Bronchial epithelial cell (primary cell): ENCODE measurements around the gene AMELY. TPM values are rescaled to one million over a fixed set of nuclear protein-coding genes. Genes with fewer than 3 reads are reported as not detected.

Experiments used
- DNase-seq: peaks from one replicate; pipeline ENCODE4 v3.0.0-alpha.2; 2010; ENCODE audit warnings: low read depth
- FAIRE-seq: peaks from 2 replicates; lab custom pipeline; 2011; peaks lifted over from hg19 to GRCh38; lab: Jason Lieb, UNC
- H3K27me3 ChIP-seq: 2 replicates; pipeline ENCODE4 v1.5.1; 2011; ENCODE audit warnings: low read length; ENCODE audit not compliant: control insufficient read depth, insufficient read depth
- H3K36me3 ChIP-seq: 2 replicates; pipeline ENCODE4 v1.5.1; 2011; ENCODE audit warnings: low read length; ENCODE audit not compliant: control insufficient read depth, insufficient read depth
- H3K4me3 ChIP-seq: 2 replicates; pipeline ENCODE4 v1.5.1; 2011; ENCODE audit warnings: mild to moderate bottlenecking, low read depth, low read length, control low read depth
- total RNA-seq: library from RNA; depleted of rRNA; stranded (reverse); fragments of >200 nt; gene quantifications from 2 replicates; pipeline ENCODE4 v1.2.1, GENCODE V29; 2014
- TF ChIP-seq, protein P1 (sequence below): IDR thresholded peaks from 2 replicates; pipeline ENCODE4 v1.5.1; 2011; ENCODE audit warnings: mild to moderate bottlenecking, moderate library complexity, low read length, control low read depth, inconsistent platforms; ENCODE audit not compliant: insufficient read depth, severe bottlenecking

AMELY gene, protein sequence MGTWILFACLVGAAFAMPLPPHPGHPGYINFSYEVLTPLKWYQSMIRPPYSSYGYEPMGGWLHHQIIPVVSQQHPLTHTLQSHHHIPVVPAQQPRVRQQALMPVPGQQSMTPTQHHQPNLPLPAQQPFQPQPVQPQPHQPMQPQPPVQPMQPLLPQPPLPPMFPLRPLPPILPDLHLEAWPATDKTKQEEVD
- total RNA-seq = not detected in 2 replicates

DNA sequence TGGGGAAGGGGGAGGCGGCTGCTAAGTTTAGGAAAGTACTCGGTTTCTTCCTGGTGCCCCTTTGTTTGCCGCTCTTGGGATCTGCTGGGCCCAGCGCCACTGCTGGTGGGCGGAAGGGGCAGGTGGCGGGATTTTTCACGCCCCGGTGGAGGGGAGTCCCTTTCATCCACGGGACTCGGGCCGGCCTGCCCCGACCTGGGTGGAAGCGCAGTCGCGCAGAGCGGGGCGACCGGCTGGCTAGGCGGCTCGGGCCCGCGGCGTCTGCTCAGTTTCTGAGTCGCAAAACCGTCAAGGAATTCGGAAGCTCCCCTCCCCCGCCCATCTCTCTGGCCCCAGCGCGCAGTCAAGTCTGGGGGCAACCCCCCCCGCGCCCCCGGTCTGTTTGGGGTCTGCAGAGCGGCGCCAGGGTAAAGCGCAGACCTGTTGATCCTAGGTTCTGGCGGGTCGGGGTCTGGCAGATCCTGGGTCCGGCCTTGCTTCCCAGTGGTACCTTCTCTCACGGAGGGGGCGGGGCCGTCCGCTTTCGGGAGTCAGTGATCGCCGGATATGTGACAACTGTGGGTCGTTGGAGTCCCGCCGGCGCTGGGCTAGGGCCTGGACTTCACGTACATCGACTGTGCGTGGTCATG lies at the start of gene AMELY:
AMELY (minus strand) TSS at position 500 of the 629 bp plus-strand sequence. CDS start 39,144 bp downstream, outside the sequence.
- FAIRE-seq = no peak
- H3K27me3 ChIP-seq = no peaks in the 10 kb centered on the region
- H3K4me3 ChIP-seq = peak within 1 kb of the TSS; percentile 61
- DNase-seq = no peak
- TF ChIP-seq, protein P1, sequence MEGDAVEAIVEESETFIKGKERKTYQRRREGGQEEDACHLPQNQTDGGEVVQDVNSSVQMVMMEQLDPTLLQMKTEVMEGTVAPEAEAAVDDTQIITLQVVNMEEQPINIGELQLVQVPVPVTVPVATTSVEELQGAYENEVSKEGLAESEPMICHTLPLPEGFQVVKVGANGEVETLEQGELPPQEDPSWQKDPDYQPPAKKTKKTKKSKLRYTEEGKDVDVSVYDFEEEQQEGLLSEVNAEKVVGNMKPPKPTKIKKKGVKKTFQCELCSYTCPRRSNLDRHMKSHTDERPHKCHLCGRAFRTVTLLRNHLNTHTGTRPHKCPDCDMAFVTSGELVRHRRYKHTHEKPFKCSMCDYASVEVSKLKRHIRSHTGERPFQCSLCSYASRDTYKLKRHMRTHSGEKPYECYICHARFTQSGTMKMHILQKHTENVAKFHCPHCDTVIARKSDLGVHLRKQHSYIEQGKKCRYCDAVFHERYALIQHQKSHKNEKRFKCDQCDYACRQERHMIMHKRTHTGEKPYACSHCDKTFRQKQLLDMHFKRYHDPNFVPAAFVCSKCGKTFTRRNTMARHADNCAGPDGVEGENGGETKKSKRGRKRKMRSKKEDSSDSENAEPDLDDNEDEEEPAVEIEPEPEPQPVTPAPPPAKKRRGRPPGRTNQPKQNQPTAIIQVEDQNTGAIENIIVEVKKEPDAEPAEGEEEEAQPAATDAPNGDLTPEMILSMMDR = no peak
- H3K36me3 ChIP-seq = no peaks in the 10 kb centered on the region

DNA sequence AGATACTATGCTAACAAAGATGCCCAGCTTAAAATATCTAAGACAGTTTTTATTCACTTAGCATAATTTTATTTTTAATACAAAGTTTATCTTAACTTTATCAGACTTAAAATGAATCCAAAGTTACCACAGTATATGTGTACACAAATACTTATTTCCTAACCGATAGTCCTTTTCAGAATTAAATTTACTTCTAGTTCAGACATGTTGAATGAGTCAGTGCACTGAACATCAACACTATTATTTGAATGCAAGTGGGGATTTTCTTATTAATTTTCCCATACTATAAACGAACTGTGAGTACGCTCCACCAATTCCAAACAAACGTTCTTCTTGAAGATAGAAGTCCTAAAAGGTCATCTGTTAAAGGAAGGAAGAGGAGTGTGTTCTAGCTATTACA lies 38.4 kb upstream of the AMELY start:
- no peak for FAIRE-seq
- DNase-seq = peak; percentile 76
- no peak overlapping the region for H3K4me3 ChIP-seq
- TF ChIP-seq, protein P1 = no peak
- no peaks in the 10 kb centered on the region for H3K36me3 ChIP-seq
- no peaks in the 10 kb centered on the region for H3K27me3 ChIP-seq

- FAIRE-seq = no peak
- Histone ChIP-seq H3K4me3 (no peak overlapping the region), H3K27me3 (no peaks in the 10 kb centered on the region), H3K36me3 (no peaks in the 10 kb centered on the region)
- TF ChIP-seq, protein P1 = no peak
- DNase-seq = no peak
These were observed 36.8 kb upstream of the AMELY start for GRCh38 chrY:6948378-6948777.

- peak; percentile 9 for DNase-seq
- Histone ChIP-seq H3K36me3 (no peaks in the 10 kb centered on the region), H3K4me3 (no peak overlapping the region), H3K27me3 (no peaks in the 10 kb centered on the region)
- TF ChIP-seq, protein P1 = peak; percentile 17
- FAIRE-seq = no peak
These were observed 36.1 kb upstream of the AMELY start for GRCh38 chrY:6947695-6948094.

DNA sequence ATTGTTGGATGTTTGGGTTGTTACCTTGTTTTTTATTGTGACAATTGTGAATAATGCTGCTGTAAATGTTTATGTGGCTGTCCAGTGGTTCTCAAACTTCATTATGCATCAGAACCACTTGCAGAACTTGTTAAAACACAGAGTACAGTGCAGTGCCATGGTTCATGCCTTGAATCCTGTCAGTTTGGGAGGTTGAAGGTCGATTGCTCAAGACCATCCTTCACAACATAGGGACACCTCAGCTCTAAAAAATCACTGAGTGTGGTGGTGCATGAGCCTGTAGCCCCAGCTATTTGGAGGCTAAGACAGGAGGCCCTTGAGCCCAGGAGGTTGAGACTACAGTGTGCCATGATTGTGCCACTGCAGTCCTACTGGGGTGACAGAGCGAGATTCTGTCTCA lies 23.9 kb upstream of the AMELY start:
- H3K36me3 ChIP-seq = no peaks in the 10 kb centered on the region
- no peaks in the 10 kb centered on the region for H3K27me3 ChIP-seq
- no peak overlapping the region for H3K4me3 ChIP-seq
- FAIRE-seq (no peak), DNase-seq (no peak)
- TF ChIP-seq, protein P1 = no peak
